Endodermal cell (in vitro differentiated cells): ENCODE measurements around the gene OR5K2. TPM values are rescaled to one million over a fixed set of nuclear protein-coding genes. Genes with fewer than 3 reads are reported as not detected.

ENCODE experiments used
- DNase-seq: peaks from one replicate; pipeline ENCODE4 v3.0.0-alpha.2; 2017
- H3K27ac ChIP-seq: 2 replicates; pipeline ENCODE4 v1.5.1; 2013; ENCODE audit warnings: mild to moderate bottlenecking, low read depth, low read length, moderate library complexity
- H3K27me3 ChIP-seq: 2 replicates; pipeline ENCODE4 v1.6.1; 2013; ENCODE audit warnings: mild to moderate bottlenecking, low read length, moderate library complexity; ENCODE audit not compliant: insufficient read depth, control insufficient read depth, poor library complexity, severe bottlenecking
- H3K36me3 ChIP-seq: 2 replicates; pipeline ENCODE4 v1.7.0; 2013; ENCODE audit warnings: mild to moderate bottlenecking, low read length, moderate library complexity; ENCODE audit not compliant: control insufficient read depth, insufficient read depth
- H3K4me1 ChIP-seq: one replicate; pipeline ENCODE4 v1.7.0; 2013; ENCODE audit warnings: low read length; ENCODE audit not compliant: control insufficient read depth, insufficient read depth
- H3K4me3 ChIP-seq: 2 replicates; pipeline ENCODE4 v1.5.1; 2013; ENCODE audit warnings: mild to moderate bottlenecking, low read length, moderate library complexity
- H3K9ac ChIP-seq: 2 replicates; pipeline ENCODE4 v1.6.1; 2013; ENCODE audit warnings: mild to moderate bottlenecking, low read length, moderate library complexity; ENCODE audit not compliant: poor library complexity, severe bottlenecking; ENCODE audit errors: extremely low read depth
- H3K9me3 ChIP-seq: 2 replicates; pipeline ENCODE4 v1.6.1; 2013; ENCODE audit warnings: mild to moderate bottlenecking, low read length, moderate library complexity; ENCODE audit not compliant: control insufficient read depth
- H3K27ac Mint-ChIP-seq: 2 replicates; pipeline ENCODE4 v1.8.0; 2020; ENCODE audit warnings: mixed read lengths
- H3K27me3 Mint-ChIP-seq: 2 replicates; pipeline ENCODE4 v1.8.0; 2021; ENCODE audit warnings: mild to moderate bottlenecking, mixed read lengths; ENCODE audit not compliant: insufficient read depth
- H3K36me3 Mint-ChIP-seq: 2 replicates; pipeline ENCODE4 v1.8.0; 2020; ENCODE audit warnings: low read depth, mixed read lengths
- H3K4me1 Mint-ChIP-seq: 2 replicates; pipeline ENCODE4 v1.8.0; 2020; ENCODE audit warnings: mixed read lengths
- H3K4me3 Mint-ChIP-seq: 2 replicates; pipeline ENCODE4 v1.8.0; 2020; ENCODE audit warnings: mild to moderate bottlenecking, moderate library complexity, mixed read lengths
- H3K9me3 Mint-ChIP-seq: 2 replicates; pipeline ENCODE4 v1.8.0; 2020; ENCODE audit warnings: mild to moderate bottlenecking, mixed read lengths
- CTCF ChIP-seq: fragments of 200-600 bp; sonication (generic); conservative IDR thresholded peaks from 2 replicates; pipeline ENCODE4 v1.5.0; 2021; ENCODE audit warnings: antibody characterized with exemption, mild to moderate bottlenecking
- WGBS, 2 experiments: methylation state at CpG; one replicate each; pipeline versions ENCODE4 v1.1.5 to v1.1.7; 2013; ENCODE audit warnings: missing lambda C conversion rate in 2 of 2, mixed read lengths in 1 of 2; ENCODE audit not compliant: insufficient coverage in 1 of 2, insufficient read length in 1 of 2; 5-methylcytosine and 5-hydroxymethylcytosine counted together
- total RNA-seq, 2 donors: library from RNA; stranded (reverse); fragmentation: NEBNext Ultra II Directional in 1 of 2; extraction: Animal tissue kit (Norgen Biotek cat#: 25700) in 1 of 2; gene quantifications; 2 replicates in 1 of 2; 3 replicates in 1 of 2; pipeline ENCODE4 v1.2.1, GENCODE V29; 2021

Gene OR5K2
- total RNA-seq, 2 donors from 2014 or later: not detected

- Mint-ChIP-seq H3K27ac (no peak overlapping the region), H3K4me1 (peaks cover 9% of the 10 kb centered on the region), H3K4me3 (no peak overlapping the region), H3K36me3 (no peaks in the 10 kb centered on the region), H3K9me3 (no peaks in the 10 kb centered on the region), H3K27me3 (no peaks in the 10 kb centered on the region)
- no peak for DNase-seq
- Histone ChIP-seq H3K4me3 (no peak overlapping the region), H3K27ac (no peak overlapping the region), H3K4me1 (no peaks in the 10 kb centered on the region), H3K36me3 (no peaks in the 10 kb centered on the region), H3K27me3 (no peaks in the 10 kb centered on the region), H3K9ac (no peak overlapping the region), H3K9me3 (no peaks in the 10 kb centered on the region)
- no peak for TF ChIP-seq CTCF
- 92 to 100% methylated on average over 3 to 5 of the region's 5 CpGs for WGBS, 2 experiments
These were observed 48.5 kb downstream of the OR5K2 start for GRCh38 chr3:98545940-98546339.

Other genes with a start within 250 kb of the OR5K2 start
- not detected for gene OR5H6, start 233.4 kb upstream of the OR5K2 start, total RNA-seq
- gene OR5H2, start 215.2 kb upstream of the OR5K2 start, total RNA-seq: not detected
- gene OR5K4, start 143.8 kb upstream of the OR5K2 start, total RNA-seq: not detected
- not detected for gene OR5K3, start 107.0 kb upstream of the OR5K2 start, total RNA-seq
- not detected for gene OR5K1, start 34.5 kb upstream of the OR5K2 start, total RNA-seq
- 100 to 1,000 TPM in 1 of 2 donors, 10 to 100 TPM in 1; 97.7 to 106 TPM for gene CLDND1, start 25.2 kb downstream of the OR5K2 start, total RNA-seq
- not detected for gene GPR15, start 34.3 kb downstream of the OR5K2 start, total RNA-seq
- 10 to 100 TPM; 18.0 to 20.3 TPM for gene CPOX, start 95.9 kb downstream of the OR5K2 start, total RNA-seq